HepG2 (cell line): ENCODE measurements around the gene RTBDN.
A peak's percentile ranks its signal among the peaks of the same experiment; 100 is the strongest.

Experiments
- BATF2 ChIP-seq: sonication (generic); formaldehyde crosslinking; IDR thresholded peaks from 2 replicates; pipeline ENCODE4 v1.8.0; 2022; ENCODE audit warnings: mild to moderate bottlenecking, missing genetic modification reagents, moderate library complexity
- BCL3 ChIP-seq: sonication (generic); formaldehyde crosslinking; IDR thresholded peaks from 2 replicates; pipeline ENCODE4 v1.5.1; 2020; ENCODE audit warnings: mild to moderate bottlenecking, missing genetic modification reagents, moderate library complexity
- CREBL2 ChIP-seq: sonication (generic); formaldehyde crosslinking; IDR thresholded peaks from 2 replicates; pipeline ENCODE4 v1.8.1; 2023; ENCODE audit warnings: missing genetic modification reagents, mild to moderate bottlenecking, borderline replicate concordance
- CTCF ChIP-seq: sonication (generic); formaldehyde crosslinking; IDR thresholded peaks from 2 replicates; pipeline ENCODE4 v1.5.0; 2020; ENCODE audit warnings: mild to moderate bottlenecking, missing genetic modification reagents, moderate library complexity
- RXRA ChIP-seq: sonication (generic); formaldehyde crosslinking; IDR thresholded peaks from 2 replicates; pipeline ENCODE4 v1.5.1; 2020; ENCODE audit warnings: missing genetic modification reagents
- RXRB ChIP-seq: IDR thresholded peaks from 2 replicates; pipeline ENCODE4 v1.6.1; 2016; ENCODE audit warnings: borderline replicate concordance, missing genetic modification reagents, missing compliant biosample characterization
- SP2 ChIP-seq: sonication (generic); formaldehyde crosslinking; IDR thresholded peaks from 2 replicates; pipeline ENCODE4 v1.5.1; 2020; ENCODE audit warnings: mild to moderate bottlenecking, missing genetic modification reagents
- SRSF9 ChIP-seq: fragments of 200-400 bp; formaldehyde crosslinking; IDR thresholded peaks from 2 replicates; pipeline ENCODE4 v1.6.1; 2018; ENCODE audit warnings: borderline replicate concordance, mild to moderate bottlenecking, low read depth, low read length; ENCODE audit not compliant: insufficient read depth, poor library complexity, severe bottlenecking
- USF2 ChIP-seq, 2 experiments: sonication (generic) in 1 of 2; formaldehyde crosslinking in 1 of 2; IDR thresholded peaks; 2 replicates each; pipeline versions ENCODE4 v1.5.1 to v1.6.1; 2011 to 2020; ENCODE audit warnings: borderline replicate concordance in 1 of 2, low read depth in 1 of 2, low read length in 1 of 2, mild to moderate bottlenecking in 1 of 2, missing genetic modification reagents in 1 of 2, moderate library complexity in 1 of 2
- ZNF431 ChIP-seq: sonication (generic); formaldehyde crosslinking; IDR thresholded peaks from 2 replicates; pipeline ENCODE4 v1.9.0; 2022; ENCODE audit warnings: missing genetic modification reagents, low read depth, mild to moderate bottlenecking, borderline replicate concordance
- ZNF496 ChIP-seq: sonication (generic); formaldehyde crosslinking; IDR thresholded peaks from 2 replicates; pipeline ENCODE4 v1.8.1; 2023; ENCODE audit warnings: mild to moderate bottlenecking, moderate library complexity, missing genetic modification reagents; ENCODE audit not compliant: insufficient replicate concordance
- ZNF740 ChIP-seq: sonication (generic); formaldehyde crosslinking; IDR thresholded peaks from 2 replicates; pipeline ENCODE4 v1.4.0; 2020; ENCODE audit warnings: missing genetic modification reagents

- TF ChIP-seq SRSF9: no peak
- peak; percentile 26 for TF ChIP-seq CTCF (CRISPR knock-in tag)
- TF ChIP-seq CREBL2 (CRISPR knock-in tag): no peak
- no peak for TF ChIP-seq RXRA (CRISPR knock-in tag)
- no peak for TF ChIP-seq ZNF496
- no peak for TF ChIP-seq ZNF431 (CRISPR knock-in tag)
- TF ChIP-seq ZNF740 (CRISPR knock-in tag): no peak
- TF ChIP-seq BATF2 (CRISPR knock-in tag): no peak
- TF ChIP-seq RXRB (CRISPR knock-in tag): no peak
- TF ChIP-seq USF2 (IDR thresholded peaks at IDR 0.05; ENCODE audit: low read depth, low read length): no peak
- no peak for TF ChIP-seq USF2 (CRISPR knock-in tag; IDR thresholded peaks at IDR 0.05; ENCODE audit: borderline replicate concordance)
- TF ChIP-seq BCL3 (CRISPR knock-in tag): no peak
- no peak for TF ChIP-seq SP2
Observed at GRCh38 chr19:12828494-12828893, 5.9 kb downstream of the RTBDN start.
